GM23338 (cell line): ENCODE data around the gene KIF25. TPM values are rescaled to one million over a fixed set of nuclear protein-coding genes. Genes with fewer than 3 reads are reported as not detected.
"Not testable (repeated sequence)": the region's sequence is repeated elsewhere in the genome, so short reads cannot be mapped to it uniquely, and the experiment has no call there.

Source experiments
- ATAC-seq: fragments of 200-7000 bp; cut with Tn5 transposase; 3 replicates; pipeline ENCODE4 v1.9.1; 2020
- DNase-seq: peaks from one replicate; pipeline ENCODE4 v3.0.0-alpha.2; 2015; ENCODE audit warnings: low spot score
- H2AFZ ChIP-seq: fragments of 200-600 bp; sonication (generic); 2 replicates; pipeline ENCODE4 v1.8.0; 2016; ENCODE audit warnings: antibody characterized with exemption, mild to moderate bottlenecking, moderate library complexity
- H3F3A ChIP-seq: fragments of 200-600 bp; sonication (generic); replicated peaks from 2 replicates; pipeline ENCODE4 v1.8.0; 2017; ENCODE audit warnings: antibody characterized with exemption, mixed run types, low read depth
- H3K27ac ChIP-seq: fragments of 200-600 bp; sonication (generic); 2 replicates; pipeline ENCODE4 v1.6.1; 2016; ENCODE audit warnings: low read depth
- H3K27me3 ChIP-seq: fragments of 200-600 bp; sonication (generic); 2 replicates; pipeline ENCODE4 v1.8.0; 2016; ENCODE audit warnings: mild to moderate bottlenecking, mixed run types, moderate library complexity; ENCODE audit not compliant: insufficient read depth
- H3K36me3 ChIP-seq: fragments of 200-600 bp; sonication (generic); 2 replicates; pipeline ENCODE4 v1.8.0; 2016; ENCODE audit warnings: mild to moderate bottlenecking; ENCODE audit not compliant: insufficient read depth
- H3K4me1 ChIP-seq: fragments of 200-600 bp; sonication (generic); 2 replicates; pipeline ENCODE4 v1.8.0; 2016; ENCODE audit warnings: mild to moderate bottlenecking, moderate library complexity; ENCODE audit not compliant: insufficient read depth
- H3K4me2 ChIP-seq: fragments of 200-600 bp; sonication (generic); 2 replicates; pipeline ENCODE4 v1.7.1; 2017; ENCODE audit warnings: mixed run types
- H3K4me3 ChIP-seq: fragments of 200-600 bp; sonication (generic); 2 replicates; pipeline ENCODE4 v1.6.1; 2016; ENCODE audit warnings: mixed run types
- H3K79me2 ChIP-seq: fragments of 200-600 bp; sonication (generic); replicated peaks from 2 replicates; pipeline ENCODE4 v1.8.0; 2017; ENCODE audit warnings: mild to moderate bottlenecking; ENCODE audit not compliant: insufficient read depth
- H3K9me2 ChIP-seq: fragments of 200-600 bp; sonication (generic); 2 replicates; pipeline ENCODE4 v1.8.0; 2017; ENCODE audit not compliant: insufficient read depth
- H4K20me1 ChIP-seq: fragments of 200-600 bp; sonication (generic); replicated peaks from 2 replicates; pipeline ENCODE4 v1.8.0; 2017; ENCODE audit warnings: mild to moderate bottlenecking; ENCODE audit not compliant: insufficient read depth
- H3K27ac Mint-ChIP-seq: 2 replicates; pipeline ENCODE4 v1.8.0; 2020; ENCODE audit warnings: inconsistent platforms, mild to moderate bottlenecking, moderate library complexity, mixed read lengths
- H3K27me3 Mint-ChIP-seq: 3 replicates; pipeline ENCODE4 v1.8.0; 2022; ENCODE audit warnings: low read depth, mild to moderate bottlenecking, moderate library complexity, mixed read lengths, inconsistent platforms; ENCODE audit not compliant: insufficient read depth, poor library complexity
- H3K36me3 Mint-ChIP-seq: 3 replicates; pipeline ENCODE4 v1.8.0; 2021; ENCODE audit warnings: low read depth, mild to moderate bottlenecking, inconsistent platforms, moderate library complexity, mixed read lengths
- H3K4me1 Mint-ChIP-seq: 3 replicates; pipeline ENCODE4 v1.8.0; 2020; ENCODE audit warnings: mild to moderate bottlenecking, inconsistent platforms, mixed read lengths
- H3K4me3 Mint-ChIP-seq: 3 replicates; pipeline ENCODE4 v1.8.0; 2021; ENCODE audit warnings: moderate library complexity, mild to moderate bottlenecking, inconsistent platforms, mixed read lengths
- H3K9me3 Mint-ChIP-seq: 3 replicates; pipeline ENCODE4 v1.8.0; 2020; ENCODE audit warnings: moderate library complexity, mild to moderate bottlenecking, inconsistent platforms, mixed read lengths
- CREB1 ChIP-seq: fragments of 250-450 bp; sonication (Bioruptor Pico); IDR thresholded peaks from 2 replicates; pipeline ENCODE4 v1.5.0; 2020; ENCODE audit warnings: low read depth, mild to moderate bottlenecking, moderate library complexity
- CTCF ChIP-seq, 2 experiments: fragments of 200-600 bp in 1 of 2; sonication (generic) in 1 of 2; conservative IDR thresholded peaks; 2 replicates each; pipeline versions ENCODE4 v1.5.1 to v1.6.1; 2016 to 2017; ENCODE audit warnings: antibody characterized with exemption in 2 of 2, low read depth in 2 of 2, mild to moderate bottlenecking in 2 of 2, moderate library complexity in 1 of 2
- ETS1 ChIP-seq: IDR thresholded peaks from 2 replicates; pipeline ENCODE4 v1.6.1; 2016; ENCODE audit warnings: antibody characterized with exemption
- EZH2 ChIP-seq: fragments of 200-600 bp; sonication (generic); IDR thresholded peaks from one replicate; pipeline ENCODE4 v1.8.0; 2017; ENCODE audit warnings: antibody characterized with exemption, mild to moderate bottlenecking, low read depth; ENCODE audit not compliant: unreplicated experiment
- EZH2phosphoT487 ChIP-seq: fragments of 200-600 bp; sonication (generic); IDR thresholded peaks from one replicate; pipeline ENCODE4 v1.8.1; 2018; ENCODE audit warnings: antibody characterized with exemption; ENCODE audit not compliant: unreplicated experiment
- JUNB ChIP-seq: IDR thresholded peaks from one replicate; pipeline ENCODE4 v1.6.1; 2016; ENCODE audit warnings: antibody characterized with exemption; ENCODE audit not compliant: unreplicated experiment
- NANOG ChIP-seq: IDR thresholded peaks from 2 replicates; pipeline ENCODE4 v1.6.1; 2016; ENCODE audit warnings: antibody characterized with exemption, borderline replicate concordance
- POLR2AphosphoS5 ChIP-seq: IDR thresholded peaks from 2 replicates; pipeline ENCODE4 v1.6.1; 2016; ENCODE audit warnings: antibody characterized with exemption, low read depth
- STAT1 ChIP-seq: IDR thresholded peaks from one replicate; pipeline ENCODE4 v1.6.1; 2016; ENCODE audit warnings: antibody characterized with exemption; ENCODE audit not compliant: unreplicated experiment
- ZNF331 ChIP-seq: fragments of 250-450 bp; sonication (Bioruptor Pico); IDR thresholded peaks from 2 replicates; pipeline ENCODE4 v1.5.0; 2020; ENCODE audit warnings: low read depth, mild to moderate bottlenecking, moderate library complexity
- ZNF462 ChIP-seq: fragments of 250-450 bp; sonication (Bioruptor Pico); IDR thresholded peaks from 2 replicates; pipeline ENCODE4 v1.5.0; 2020; ENCODE audit warnings: mild to moderate bottlenecking, moderate library complexity
- polyA plus RNA-seq: library from polyadenylated mRNA; unstranded; fragments of >200 nt; fragmentation: Nextera tagmentation; extraction: Ambion mirVana; gene quantifications from 2 replicates; pipeline ENCODE4 v1.2.1, GENCODE V29; 2016
- total RNA-seq: library from RNA; depleted of rRNA; stranded (reverse); fragments of >200 nt; shearing (Covaris generic); gene quantifications from 2 replicates; pipeline ENCODE4 v1.2.3, GENCODE V29; 2014

KIF25 gene
- total and polyA plus RNA-seq, 2 experiments from 2014 or later, result 0.69 to 0.76 TPM

GRCh38 chr6:168077401-168077800 lies 79.9 kb downstream of the KIF25 start:
- H3K9me3 Mint-ChIP-seq, result not testable (repeated sequence)

GRCh38 chr6:168078175-168078942 lies 80.9 kb downstream of the KIF25 start:
- Histone ChIP-seq H3K27ac (no peak overlapping the region), H3K4me1 (no peaks in the 10 kb centered on the region), H3F3A (0 out of 2 replicates have a peak, but pooled peaks cover 3% of the 10 kb centered on the region), H3K4me3 (no peak overlapping the region), H3K27me3 (no peaks in the 10 kb centered on the region), H3K4me2 (no peak overlapping the region), H3K36me3 (no peaks in the 10 kb centered on the region), H2AFZ (no peak overlapping the region), H3K79me2 (no peaks in the 10 kb centered on the region), H4K20me1 (no peaks in the 10 kb centered on the region), H3K9me2 (no peaks in the 10 kb centered on the region)
- Mint-ChIP-seq H3K4me1 (peaks cover 10% of the 10 kb centered on the region), H3K36me3 (no peaks in the 10 kb centered on the region), H3K27ac (no peak overlapping the region), H3K27me3 (peaks cover 19% of the 10 kb centered on the region), H3K4me3 (no peak overlapping the region), H3K9me3 (no peaks in the 10 kb centered on the region)
- no peak for DNase-seq
- ATAC-seq, result no peak
- TF ChIP-seq EZH2phosphoT487, result no peak
- TF ChIP-seq ZNF462, result no peak
- no peak for TF ChIP-seq JUNB
- TF ChIP-seq EZH2, result no peak
- TF ChIP-seq CREB1, result no peak
- TF ChIP-seq ETS1, result no peak
- TF ChIP-seq ZNF331 (CRISPR knock-in tag), result no peak
- TF ChIP-seq CTCF (conservative IDR thresholded peaks at IDR 0.05; ENCODE audit: low read depth in 2 of 2), result no peak
- no peak for TF ChIP-seq NANOG
- no peak for TF ChIP-seq POLR2AphosphoS5
- TF ChIP-seq STAT1, result no peak

More at GRCh38 chr6:168077401-168077800, 79.9 kb downstream of the KIF25 start:
- DNase-seq, ATAC-seq, H3K9me2 ChIP-seq, H3K79me2 ChIP-seq, H3K4me3 ChIP-seq, H3K36me3 ChIP-seq, H4K20me1 ChIP-seq, H3K27ac ChIP-seq, H3K4me2 ChIP-seq, H3K36me3 Mint-ChIP-seq, H3K27me3 ChIP-seq, H3K4me3 Mint-ChIP-seq, H3K27ac Mint-ChIP-seq, H3K4me1 ChIP-seq, H2AFZ ChIP-seq, H3K4me1 Mint-ChIP-seq, H3F3A ChIP-seq: not testable (repeated sequence)
- H3K27me3 Mint-ChIP-seq, result peaks cover 18% of the 10 kb centered on the region
